HCT116 (cell line): Measurements from ENCODE around the gene CHTOP. TPM values are rescaled to one million over a fixed set of nuclear protein-coding genes. Genes with fewer than 3 reads are reported as not detected.
A peak's percentile ranks its signal among the peaks of the same experiment; 100 is the strongest.

ENCODE experiments used
- ATAC-seq: fragments of 200-7000 bp; cut with Tn5 transposase; 2 replicates; pipeline ENCODE4 v1.9.1; 2020; ENCODE audit warnings: mild to moderate bottlenecking, moderate library complexity
- BruUV-seq: library from RNA; stranded (reverse); fragments of 400-500 nt; replicated peaks from 2 replicates; lab custom pipeline; 2021; lab: Mats Ljungman, UMichigan
- CTCF ChIA-PET: fragments of 300-600 bp; sonication (Branson Sonifier 250); formaldehyde crosslinking; loops from one replicate; lab custom pipeline; 2021; ENCODE audit warnings: antibody characterized with exemption; lab: Charles Lee
- POLR2A ChIA-PET: fragments of 300-600, 350-600 bp; sonication (Branson Sonifier 250); formaldehyde crosslinking; loops from one replicate; lab custom pipeline; 2021; ENCODE audit warnings: antibody characterized with exemption; lab: Charles Lee
- RAD21 ChIA-PET, 2 experiments: fragments of 300-600 bp; sonication (Branson Sonifier 250); formaldehyde crosslinking; loops; one replicate each; lab custom pipeline; 2023; ENCODE audit warnings: low total read pairs in 2 of 2; ENCODE audit not compliant: uncharacterized antibody in 2 of 2, unreplicated experiment in 2 of 2, low non-redundant PET in 1 of 2; lab: Charles Lee
- DNase-seq: peaks from one replicate; pipeline ENCODE4 v3.0.0-alpha.2; 2010; ENCODE audit warnings: low read depth, low spot score
- H2AFZ ChIP-seq: fragments of 200-600 bp; shearing (Covaris generic), sonication (generic); 2 replicates; pipeline ENCODE4 v1.6.1; 2017; ENCODE audit warnings: low read depth, mixed run types, mixed read lengths, antibody characterized with exemption, low read length; ENCODE audit not compliant: poor library complexity, severe bottlenecking
- H3K27ac ChIP-seq: 2 replicates; pipeline ENCODE4 v1.5.1; 2012; ENCODE audit warnings: low read depth, low read length
- H3K27me3 ChIP-seq: fragments of 200-600 bp; sonication (generic); 2 replicates; pipeline ENCODE4 v1.6.1; 2016; ENCODE audit warnings: mixed run types, low read length, mixed read lengths; ENCODE audit not compliant: insufficient read depth
- H3K36me3 ChIP-seq, 2 experiments: fragments of 200-500 bp in 1 of 2; fragments of 200-600 bp in 1 of 2; sonication (Bioruptor generic) in 1 of 2; sonication (generic) in 1 of 2; 2 replicates each; pipeline versions ENCODE4 v1.5.1 to v1.6.1; 2014 to 2016; ENCODE audit warnings: low read length in 2 of 2, inconsistent platforms in 1 of 2, mixed read lengths in 1 of 2, mixed run types in 1 of 2; ENCODE audit not compliant: insufficient read depth in 2 of 2, control insufficient read depth in 1 of 2
- H3K4me1 ChIP-seq, 2 experiments: fragments of 200-600 bp in 1 of 2; sonication (generic) in 1 of 2; 2 replicates each; pipeline versions ENCODE4 v1.5.1 to v1.6.1; 2012 to 2017; ENCODE audit warnings: low read length in 2 of 2, inconsistent platforms in 1 of 2, mild to moderate bottlenecking in 1 of 2, mixed read lengths in 1 of 2, mixed run types in 1 of 2, moderate library complexity in 1 of 2; ENCODE audit not compliant: insufficient read depth in 2 of 2, control insufficient read depth in 1 of 2
- H3K4me2 ChIP-seq: fragments of 200-600 bp; sonication (generic); 2 replicates; pipeline ENCODE4 v1.6.1; 2017; ENCODE audit warnings: mixed run types, low read length, mixed read lengths
- H3K4me3 ChIP-seq, 2 experiments: fragments of 200-600 bp in 1 of 2; sonication (generic) in 1 of 2; replicated peaks in 1 of 2; 2 replicates each; pipeline ENCODE4 v1.5.1; 2011 to 2016; ENCODE audit warnings: low read length in 2 of 2, control low read depth in 1 of 2, low read depth in 1 of 2, mild to moderate bottlenecking in 1 of 2, mixed read lengths in 1 of 2, mixed run types in 1 of 2
- H3K79me2 ChIP-seq: fragments of 200-600 bp; sonication (generic); 2 replicates; pipeline ENCODE4 v1.6.1; 2017; ENCODE audit warnings: mild to moderate bottlenecking, mixed run types, low read length, moderate library complexity, mixed read lengths; ENCODE audit not compliant: insufficient read depth
- H3K9ac ChIP-seq: fragments of 200-600 bp; sonication (generic); 2 replicates; pipeline ENCODE4 v1.6.1; 2016; ENCODE audit warnings: low read length, mixed read lengths
- H3K9me2 ChIP-seq: fragments of 200-600 bp; sonication (generic), shearing (Covaris generic); 2 replicates; pipeline ENCODE4 v1.6.1; 2017; ENCODE audit warnings: mixed run types, mild to moderate bottlenecking, moderate library complexity; ENCODE audit not compliant: insufficient read depth
- H3K9me3 ChIP-seq, 2 experiments: fragments of 200-500 bp in 1 of 2; fragments of 200-600 bp in 1 of 2; sonication (Bioruptor generic) in 1 of 2; sonication (generic) in 1 of 2; 2 replicates each; pipeline ENCODE4 v1.6.1; 2014 to 2017; ENCODE audit warnings: low read length in 2 of 2, mixed read lengths in 2 of 2, inconsistent platforms in 1 of 2, low read depth in 1 of 2, mild to moderate bottlenecking in 1 of 2, mixed run types in 1 of 2, moderate library complexity in 1 of 2; ENCODE audit not compliant: control insufficient read depth in 1 of 2, insufficient read depth in 1 of 2
- H4K20me1 ChIP-seq: fragments of 200-600 bp; sonication (generic), shearing (Covaris generic); 2 replicates; pipeline ENCODE4 v1.6.1; 2017; ENCODE audit warnings: mixed run types, mild to moderate bottlenecking, moderate library complexity; ENCODE audit not compliant: insufficient read depth
- ATF3 ChIP-seq: IDR thresholded peaks from 2 replicates; pipeline ENCODE4 v1.6.1; 2012
- CBX3 ChIP-seq: IDR thresholded peaks from 2 replicates; pipeline ENCODE4 v1.6.1; 2012; ENCODE audit warnings: low read depth
- CEBPB ChIP-seq: IDR thresholded peaks from 2 replicates; pipeline ENCODE4 v1.6.1; 2012; ENCODE audit warnings: low read depth
- EGR1 ChIP-seq: IDR thresholded peaks from 2 replicates; pipeline ENCODE4 v1.6.1; 2012; ENCODE audit warnings: low read depth
- ELF1 ChIP-seq: IDR thresholded peaks from 2 replicates; pipeline ENCODE4 v1.6.1; 2012; ENCODE audit warnings: low read depth, borderline replicate concordance
- EZH2 ChIP-seq: fragments of 200-600 bp; sonication (generic); IDR thresholded peaks from 2 replicates; pipeline ENCODE4 v1.6.1; 2017; ENCODE audit warnings: antibody characterized with exemption, mixed run types
- EZH2phosphoT487 ChIP-seq: fragments of 200-600 bp; IDR thresholded peaks from 2 replicates; pipeline ENCODE4 v1.6.1; 2018; ENCODE audit warnings: antibody characterized with exemption, borderline replicate concordance
- FOSL1 ChIP-seq: IDR thresholded peaks from 2 replicates; pipeline ENCODE4 v1.6.1; 2012; ENCODE audit warnings: low read depth
- JUND ChIP-seq: IDR thresholded peaks from 2 replicates; pipeline ENCODE4 v1.6.1; 2012
- POLR2AphosphoS5 ChIP-seq: IDR thresholded peaks from 2 replicates; pipeline ENCODE4 v1.6.1; 2011; ENCODE audit warnings: mild to moderate bottlenecking, low read depth, low read length, moderate library complexity
- RAD21 ChIP-seq: IDR thresholded peaks from 2 replicates; pipeline ENCODE4 v1.6.1; 2012; ENCODE audit warnings: low read depth, mild to moderate bottlenecking
- REST ChIP-seq: IDR thresholded peaks from 2 replicates; pipeline ENCODE4 v1.6.1; 2012; ENCODE audit warnings: low read depth
- SIN3A ChIP-seq: IDR thresholded peaks from 2 replicates; pipeline ENCODE4 v1.6.1; 2012; ENCODE audit warnings: low read depth
- SP1 ChIP-seq: IDR thresholded peaks from 2 replicates; pipeline ENCODE4 v1.6.1; 2012; ENCODE audit warnings: low read depth
- SRF ChIP-seq: IDR thresholded peaks from 2 replicates; pipeline ENCODE4 v1.6.1; 2012; ENCODE audit warnings: low read depth
- TCF7L2 ChIP-seq: IDR thresholded peaks from 2 replicates; pipeline ENCODE4 v1.7.0; 2011; ENCODE audit warnings: borderline replicate concordance, inconsistent platforms; ENCODE audit not compliant: insufficient read depth, insufficient read length; ENCODE audit errors: extremely low read depth
- ZBTB33 ChIP-seq: IDR thresholded peaks from 2 replicates; pipeline ENCODE4 v1.6.1; 2011; ENCODE audit warnings: mild to moderate bottlenecking, low read length, moderate library complexity; ENCODE audit not compliant: insufficient replicate concordance; ENCODE audit errors: extremely low read depth
- ZFX ChIP-seq: fragments of 450-650 bp; IDR thresholded peaks from 2 replicates; pipeline ENCODE4 v1.6.1; 2017
- intact Hi-C: fragments of 100-400 bp; cut with micrococcal nuclease; formaldehyde crosslinking; loops from 2 replicates; pipeline ENCODE4 v1.10.0; 2022
- total RNA-seq: library from RNA; stranded (reverse); gene quantifications from one replicate; pipeline ENCODE4 v1.2.1, GENCODE V29; 2021; ENCODE audit not compliant: unreplicated experiment

Gene CHTOP
- total RNA-seq, 1 experiment from 2014 or later, result 110 TPM

GRCh38 chr1:153608742-153609584, 24.9 kb upstream of the CHTOP start (continued):
- TF ChIP-seq EZH2phosphoT487, result no peak
- peak; percentile 48 for TF ChIP-seq ZBTB33

GRCh38 chr1:153609585-153609907, 24.3 kb upstream of the CHTOP start:
- ATAC-seq, result no peak
- Histone ChIP-seq H4K20me1 (no peaks in the 10 kb centered on the region), H2AFZ (no peak overlapping the region), H3K27ac (peak overlapping the region; percentile 72), H3K79me2 (peaks cover 65% of the 10 kb centered on the region), H3K9me3 (no peaks in the 10 kb centered on the region), H3K4me3 (peak overlapping the region; percentile 51 to 59), H3K9me2 (no peaks in the 10 kb centered on the region), H3K4me1 (peaks cover 47 to 70% of the 10 kb centered on the region in 2 experiments), H3K9ac (peak overlapping the region; percentile 73), H3K27me3 (no peaks in the 10 kb centered on the region), H3K4me2 (peak overlapping the region; percentile 88), H3K36me3 (peaks cover 3 to 17% of the 10 kb centered on the region in 2 experiments; a peak in 3 of 4 replicates)
- TF ChIP-seq EGR1, result no peak
- no peak for TF ChIP-seq SIN3A
- no peak for TF ChIP-seq EZH2
- no peak for TF ChIP-seq EZH2phosphoT487
- no peak for TF ChIP-seq SP1
- TF ChIP-seq SRF, result no peak
- no peak for TF ChIP-seq FOSL1
- TF ChIP-seq JUND, result no peak
- TF ChIP-seq POLR2AphosphoS5, result no peak
- no peak for TF ChIP-seq TCF7L2
- TF ChIP-seq CBX3, result no peak
- TF ChIP-seq REST, result no peak
- TF ChIP-seq ELF1, result no peak
- no peak for TF ChIP-seq CEBPB
- no peak for TF ChIP-seq ATF3
- TF ChIP-seq ZFX, result no peak
- TF ChIP-seq ZBTB33, result no peak
- TF ChIP-seq RAD21, result no peak
- BruUV-seq, result TSS peak; percentile 80
- RAD21 ChIA-PET, result interaction anchor here in 1 of 2 experiments (1.1 kb wide), 2 partner anchors 18 to 75 kb away, joined by 3 to 4 read pairs; partner anchors contain the start of gene S100A13
- DNase-seq, result no peak
- CTCF ChIA-PET, result no interaction called here
- intact Hi-C loops, result no loop called here
- POLR2A ChIA-PET, result interaction anchor here (0.8 to 9.1 kb wide), 7 partner anchors 8 to 75 kb away, joined by 3 to 61 read pairs (median 5); partner anchors contain the start of genes CHTOP, S100A13 and S100A6
